Lung (tissue), 12 donors: Measurements from ENCODE around the gene ANO1. TPM values are rescaled to one million over a fixed set of nuclear protein-coding genes. Genes with fewer than 3 reads are reported as not detected.

Experiments
- ATAC-seq: fragments of 200-7000 bp; cut with Tn5 transposase; one replicate; pipeline ENCODE4 v1.9.1; 2020; ENCODE audit warnings: moderate number of reproducible peaks; ENCODE audit not compliant: insufficient read depth, low FRiP score
- DNase-seq, 3 donors: peaks; one replicate each; pipeline ENCODE4 v3.0.0-alpha.2; 2013 to 2017
- H3K27ac ChIP-seq, 2 donors: one replicate each; pipeline ENCODE4 v1.5.1; 2013; ENCODE audit warnings: mild to moderate bottlenecking in 2 of 2, moderate library complexity in 2 of 2, control low read depth in 1 of 2, inconsistent platforms in 1 of 2, low read depth in 1 of 2, low read length in 1 of 2
- H3K27me3 ChIP-seq, 3 donors: one replicate each; pipeline ENCODE4 v1.5.1; 2013; ENCODE audit warnings: low read length in 2 of 3; ENCODE audit not compliant: control insufficient read depth in 3 of 3, insufficient read depth in 3 of 3
- H3K36me3 ChIP-seq, 4 donors: one replicate each; pipeline ENCODE4 v1.5.1; 2013; ENCODE audit warnings: low read length in 4 of 4, mild to moderate bottlenecking in 1 of 4, moderate library complexity in 1 of 4; ENCODE audit not compliant: control insufficient read depth in 4 of 4, insufficient read depth in 4 of 4
- H3K4me1 ChIP-seq, 5 donors: one replicate each; pipeline ENCODE4 v1.5.1; 2013; ENCODE audit warnings: low read length in 5 of 5, mild to moderate bottlenecking in 2 of 5, moderate library complexity in 1 of 5; ENCODE audit not compliant: control insufficient read depth in 5 of 5, insufficient read depth in 5 of 5
- H3K4me3 ChIP-seq: one replicate; pipeline ENCODE4 v1.5.1; 2013; ENCODE audit warnings: mild to moderate bottlenecking, control low read depth, moderate library complexity
- H3K9ac ChIP-seq, 2 donors: one replicate each; pipeline ENCODE4 v1.5.1; 2013; ENCODE audit warnings: low read length in 2 of 2, control low read depth in 1 of 2; ENCODE audit not compliant: insufficient read depth in 1 of 2
- H3K9me3 ChIP-seq, 4 donors: one replicate each; pipeline ENCODE4 v1.5.1; 2013; ENCODE audit warnings: low read length in 3 of 4, mild to moderate bottlenecking in 1 of 4, moderate library complexity in 1 of 4; ENCODE audit not compliant: control insufficient read depth in 4 of 4, insufficient read depth in 3 of 4
- CTCF ChIP-seq: IDR thresholded peaks from 2 replicates; pipeline ENCODE4 v1.5.1; 2012; ENCODE audit warnings: mild to moderate bottlenecking; ENCODE audit errors: control extremely low read depth, extremely low read depth
- WGBS, 2 donors: extraction: QIAGEN DNeasy Blood & Tissue Kit; methylation state at CpG; one replicate each; pipeline ENCODE4 v1.1.7; 2013; 5-methylcytosine and 5-hydroxymethylcytosine counted together
- polyA plus RNA-seq, 2 donors: library from polyadenylated mRNA; stranded (reverse); fragments of 200-250 nt; gene quantifications; one replicate each; pipeline ENCODE4 v1.2.1, GENCODE V29; 2013
- total RNA-seq, 2 donors: library from RNA; depleted of rRNA in 1 of 2; stranded (reverse); fragments of >200 nt in 1 of 2; gene quantifications; one replicate each; pipeline ENCODE4 v1.2.1, GENCODE V29; 2014 to 2021
- donor health status: control.
- donor health status: control.
- donor health status: Bipolar disorder and iron deficiency.
- donor health status: healthy.
- donor health status: DM: yes; HTN: yes; CAD: no.

ANO1 gene
- total and polyA plus RNA-seq, 4 donors, result 1.2 to 10.8 (median 5.5) TPM

GRCh38 chr11:70180906-70181305 is 102.8 kb downstream of the ANO1 start:
- H3K9ac ChIP-seq, result no peak overlapping the region
- no peak for TF ChIP-seq CTCF
- no peaks in the 10 kb centered on the region for H3K36me3 ChIP-seq
- H3K4me1 ChIP-seq, result no peaks in the 10 kb centered on the region
- H3K27ac ChIP-seq, result no peak overlapping the region
- DNase-seq (no peak), ATAC-seq (no peak)
- H3K27me3 ChIP-seq, result no peaks in the 10 kb centered on the region
- WGBS, 2 donors, result 83% methylated on average over 11 of the region's 11 CpGs
- H3K4me3 ChIP-seq, result no peak overlapping the region
- no peaks in the 10 kb centered on the region for H3K9me3 ChIP-seq

DNA sequence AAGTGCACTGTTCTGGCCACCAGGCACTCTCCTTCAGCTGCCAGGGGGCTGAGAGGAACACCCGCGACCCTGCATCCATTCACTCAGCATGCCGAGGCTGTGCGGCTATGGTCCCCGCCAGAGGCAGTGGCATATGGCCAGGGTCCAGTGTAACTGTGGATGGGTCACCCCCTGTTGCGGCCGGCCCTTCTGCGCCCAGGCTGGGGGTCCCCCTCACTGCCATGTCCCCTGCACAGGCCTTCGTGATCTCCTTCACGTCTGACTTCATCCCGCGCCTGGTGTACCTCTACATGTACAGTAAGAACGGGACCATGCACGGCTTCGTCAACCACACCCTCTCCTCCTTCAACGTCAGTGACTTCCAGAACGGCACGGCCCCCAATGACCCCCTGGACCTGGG is 104.1 kb downstream of the ANO1 start:
- Histone ChIP-seq H3K4me1 (no peaks in the 10 kb centered on the region), H3K36me3 (no peaks in the 10 kb centered on the region), H3K9me3 (no peaks in the 10 kb centered on the region), H3K9ac (no peak overlapping the region), H3K4me3 (no peak overlapping the region), H3K27ac (no peak overlapping the region), H3K27me3 (no peaks in the 10 kb centered on the region)
- ATAC-seq, result no peak
- TF ChIP-seq CTCF, result no peak
- 85 to 91% methylated on average over 18 of the region's 18 CpGs for WGBS, 2 donors
- no peak for DNase-seq

- Histone ChIP-seq H3K36me3 (no peaks in the 10 kb centered on the region), H3K4me3 (no peak overlapping the region), H3K9ac (no peak overlapping the region), H3K27ac (no peak overlapping the region), H3K27me3 (no peaks in the 10 kb centered on the region), H3K9me3 (no peaks in the 10 kb centered on the region), H3K4me1 (no peaks in the 10 kb centered on the region)
- TF ChIP-seq CTCF, result no peak
- ATAC-seq, result no peak
- WGBS, 2 donors, result 83 to 84% methylated on average over 1 of the region's 1 CpG
- DNase-seq, result no peak
Observed at GRCh38 chr11:70183032-70183431, 104.9 kb downstream of the ANO1 start.

DNA sequence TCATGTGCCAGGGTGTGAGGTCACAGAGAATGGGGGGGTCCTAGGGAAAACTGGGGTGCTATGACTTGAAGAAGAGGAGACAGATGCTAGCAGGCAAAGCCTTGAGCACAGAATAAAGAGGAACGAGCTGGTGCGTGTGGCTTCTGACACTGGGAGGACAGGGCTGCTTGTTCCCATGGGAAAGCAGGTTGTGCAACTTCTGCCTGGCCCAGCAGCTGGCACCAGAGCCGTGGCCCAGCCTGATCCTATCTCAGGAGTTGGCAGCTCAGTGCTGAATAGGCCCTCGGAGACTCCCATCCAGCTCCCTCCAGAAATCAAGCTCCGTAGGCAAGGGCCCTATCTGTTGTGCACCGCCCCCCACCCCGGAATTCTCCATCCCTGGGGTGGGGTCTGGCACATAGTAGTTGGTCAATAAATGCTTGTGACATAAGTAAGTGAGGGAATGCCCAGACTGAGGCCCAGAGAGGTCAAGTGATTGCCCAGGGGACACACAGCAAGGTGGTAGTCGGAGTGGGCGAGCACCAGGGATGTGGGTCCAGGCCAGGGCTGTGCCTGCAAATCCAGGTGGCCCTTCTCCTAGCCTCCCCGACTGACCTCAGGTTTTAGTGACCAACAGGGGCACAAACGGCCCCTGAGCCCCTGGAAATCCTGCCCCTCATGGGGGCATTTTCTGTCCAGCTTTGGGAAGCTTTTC is 105.5 kb downstream of the ANO1 start:
- no peak overlapping the region for H3K27ac ChIP-seq
- 71 to 77% methylated on average over 11 of the region's 11 CpGs for WGBS, 2 donors
- ATAC-seq, result no peak

More for the DNA sequence above, 105.5 kb downstream of the ANO1 start:
- Histone ChIP-seq H3K9me3 (no peaks in the 10 kb centered on the region), H3K4me3 (no peak overlapping the region), H3K9ac (no peak overlapping the region), H3K36me3 (no peaks in the 10 kb centered on the region), H3K4me1 (no peaks in the 10 kb centered on the region), H3K27me3 (no peaks in the 10 kb centered on the region)
- no peak for DNase-seq
- no peak for TF ChIP-seq CTCF
